DOHH2 (cell line): ENCODE data around the gene CLDN2.

Experiments
- H3F3A ChIP-seq: fragments of 200-600 bp; sonication (generic), shearing (Covaris generic); 2 replicates; pipeline ENCODE4 v1.6.0; 2016; ENCODE audit warnings: antibody characterized with exemption, mild to moderate bottlenecking; ENCODE audit not compliant: control insufficient read depth, insufficient read depth
- H3K27ac ChIP-seq: fragments of 200-600 bp; sonication (generic); 2 replicates; pipeline ENCODE4 v1.5.1; 2014; ENCODE audit warnings: low read depth, mild to moderate bottlenecking, low read length, moderate library complexity
- H3K27me3 ChIP-seq: fragments of 200-600 bp; sonication (generic); 2 replicates; pipeline ENCODE4 v1.6.1; 2014; ENCODE audit warnings: mild to moderate bottlenecking, low read length, mixed read lengths; ENCODE audit not compliant: control insufficient read depth
- H3K36me3 ChIP-seq: fragments of 200-600 bp; sonication (generic); 2 replicates; pipeline ENCODE4 v1.6.1; 2014; ENCODE audit warnings: mild to moderate bottlenecking, low read length, moderate library complexity, mixed read lengths; ENCODE audit not compliant: control insufficient read depth
- H3K4me1 ChIP-seq: fragments of 200-600 bp; sonication (generic); 2 replicates; pipeline ENCODE4 v1.6.1; 2014; ENCODE audit warnings: mild to moderate bottlenecking, low read length, mixed read lengths; ENCODE audit not compliant: control insufficient read depth
- H3K4me2 ChIP-seq: fragments of 200-600 bp; sonication (generic); 2 replicates; pipeline ENCODE4 v1.6.0; 2014; ENCODE audit warnings: mild to moderate bottlenecking, low read length, moderate library complexity
- H3K4me3 ChIP-seq: fragments of 200-600 bp; sonication (generic); 2 replicates; pipeline ENCODE4 v1.5.1; 2014; ENCODE audit warnings: mild to moderate bottlenecking, low read length, mixed read lengths
- H3K79me2 ChIP-seq: fragments of 200-600 bp; sonication (generic); 2 replicates; pipeline ENCODE4 v1.6.1; 2014; ENCODE audit warnings: mild to moderate bottlenecking, low read length, mixed read lengths; ENCODE audit not compliant: control insufficient read depth
- H3K9me2 ChIP-seq: fragments of 200-600 bp; sonication (generic); replicated peaks from 2 replicates; pipeline ENCODE4 v1.6.1; 2014; ENCODE audit warnings: mild to moderate bottlenecking, low read length, mixed read lengths; ENCODE audit not compliant: control insufficient read depth
- H3K9me3 ChIP-seq: fragments of 200-600 bp; sonication (generic); 2 replicates; pipeline ENCODE4 v1.6.1; 2014; ENCODE audit warnings: antibody characterized with exemption, low read length, mixed read lengths; ENCODE audit not compliant: control insufficient read depth, insufficient read depth
- H4K20me1 ChIP-seq: fragments of 200-600 bp; sonication (generic); 2 replicates; pipeline ENCODE4 v1.6.0; 2014; ENCODE audit warnings: low read depth, mild to moderate bottlenecking, antibody characterized with exemption, low read length, moderate library complexity; ENCODE audit not compliant: control insufficient read depth, insufficient read depth
- CTCF ChIP-seq: fragments of 200-600 bp; sonication (generic); IDR thresholded peaks from one replicate; pipeline ENCODE4 v1.5.1; 2014; ENCODE audit warnings: antibody characterized with exemption, mild to moderate bottlenecking, low read depth, low read length; ENCODE audit not compliant: poor library complexity, severe bottlenecking
- EZH2phosphoT487 ChIP-seq: fragments of 200-600 bp; sonication (generic); IDR thresholded peaks from 2 replicates; pipeline ENCODE4 v1.6.1; 2017; ENCODE audit warnings: borderline replicate concordance, mild to moderate bottlenecking, antibody characterized with exemption, low read length, moderate library complexity, mixed read lengths

CLDN2 gene

DNA sequence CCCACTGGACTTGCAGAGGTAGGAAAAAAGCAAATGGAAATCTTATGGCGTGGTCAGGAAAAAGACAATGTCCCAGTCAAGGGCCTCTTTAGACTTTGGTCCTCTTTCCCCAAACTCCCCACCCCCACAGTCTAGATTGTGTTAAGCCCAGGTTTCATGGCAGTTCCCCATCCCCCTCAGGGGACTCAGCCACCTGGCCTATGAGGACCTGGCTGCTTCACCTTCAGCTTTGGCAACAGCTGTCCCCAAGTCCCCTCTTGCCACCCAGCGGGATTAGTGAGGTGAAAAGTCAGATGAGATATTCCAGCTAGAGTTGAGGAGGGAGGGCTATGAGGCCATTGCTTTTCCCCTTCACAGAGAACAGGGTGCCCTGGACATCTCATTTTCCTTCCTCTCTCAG, 17.5 kb upstream of the CLDN2 start:
- TF ChIP-seq EZH2phosphoT487 (no peak), CTCF (no peak)
- Histone ChIP-seq H3K27me3 (no peaks in the 10 kb centered on the region), H3K27ac (no peak overlapping the region), H3K4me2 (no peak overlapping the region), H3K36me3 (no peaks in the 10 kb centered on the region), H3K4me3 (no peak overlapping the region), H3K9me2 (no peaks in the 10 kb centered on the region), H3K9me3 (no peaks in the 10 kb centered on the region), H3K4me1 (no peaks in the 10 kb centered on the region), H4K20me1 (no peaks in the 10 kb centered on the region), H3F3A (no peaks in the 10 kb centered on the region), H3K79me2 (no peaks in the 10 kb centered on the region)

DNA sequence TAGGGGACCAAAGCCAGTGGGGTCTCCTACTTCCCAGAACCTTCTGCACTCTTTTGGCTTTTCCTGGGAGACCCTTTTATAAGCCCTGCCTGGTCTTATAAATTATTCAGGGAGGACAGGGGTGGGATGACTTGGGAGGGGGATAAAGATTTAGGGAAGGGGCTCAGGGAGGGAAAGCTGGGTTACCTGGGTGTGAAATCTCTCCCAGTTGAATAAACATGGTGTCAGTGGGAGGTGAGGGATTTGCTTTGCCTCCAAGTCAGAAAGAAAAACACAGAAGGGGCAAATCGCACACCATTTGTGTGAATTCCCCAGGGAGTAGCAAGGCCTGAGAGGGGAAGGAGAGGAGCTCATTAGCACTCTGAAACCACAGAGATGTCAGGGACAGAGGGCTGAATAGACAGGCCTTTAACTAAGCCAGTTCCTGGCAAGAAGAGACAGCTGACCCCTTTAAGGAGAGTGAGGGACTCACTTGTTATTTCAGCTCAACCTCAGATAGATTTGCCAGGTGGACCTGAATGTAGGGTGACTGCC, 16.8 kb upstream of the CLDN2 start, which contains the start of gene RIPPLY1:
TSS of gene RIPPLY1 (minus strand) at position 51 of the 534 bp plus-strand sequence. CDS start 54 bp downstream, outside the sequence.
- Histone ChIP-seq H3K4me3 (no peak within 1 kb of the TSS), H3K27ac (no peak within 1 kb of the TSS), H3K36me3 (no peaks in the 10 kb centered on the region), H3K9me2 (no peaks in the 10 kb centered on the region), H3K4me1 (no peaks in the 10 kb centered on the region), H3K79me2 (no peaks in the 10 kb centered on the region), H3K4me2 (no peak within 1 kb of the TSS), H3K9me3 (no peaks in the 10 kb centered on the region), H3K27me3 (no peaks in the 10 kb centered on the region), H4K20me1 (no peaks in the 10 kb centered on the region), H3F3A (no peaks in the 10 kb centered on the region)
- TF ChIP-seq CTCF (no peak), EZH2phosphoT487 (no peak)

- H3K4me1 ChIP-seq: no peaks in the 10 kb centered on the region
- H3K79me2 ChIP-seq: no peaks in the 10 kb centered on the region
- H3K4me3 ChIP-seq: no peak overlapping the region
- no peaks in the 10 kb centered on the region for H3F3A ChIP-seq
- TF ChIP-seq EZH2phosphoT487 (no peak), CTCF (no peak)
- H4K20me1 ChIP-seq: no peaks in the 10 kb centered on the region
- H3K4me2 ChIP-seq: no peak overlapping the region
- H3K27me3 ChIP-seq: no peaks in the 10 kb centered on the region
- no peaks in the 10 kb centered on the region for H3K36me3 ChIP-seq
- no peak overlapping the region for H3K27ac ChIP-seq
- H3K9me3 ChIP-seq: no peaks in the 10 kb centered on the region
- no peaks in the 10 kb centered on the region for H3K9me2 ChIP-seq
These were observed 16.2 kb upstream of the CLDN2 start for GRCh38 chrX:106903856-106904528.
